H1 (cell line): ENCODE data around the gene AIDA. TPM values are rescaled to one million over a fixed set of nuclear protein-coding genes. Genes with fewer than 3 reads are reported as not detected.

Experiments used
- CTCF ChIA-PET: fragments of 300-600 bp; sonication (Branson Sonifier 250); formaldehyde crosslinking; loops from one replicate; lab custom pipeline; 2021; ENCODE audit not compliant: partially characterized antibody; lab: Charles Lee
- POLR2A ChIA-PET: fragments of 300-600 bp; sonication (Branson Sonifier 250); formaldehyde crosslinking; loops from one replicate; lab custom pipeline; 2021; ENCODE audit warnings: inconsistent platforms; ENCODE audit not compliant: partially characterized antibody; lab: Charles Lee
- DNase-seq, 2 experiments: peaks; one replicate each; pipeline versions ENCODE4 v3.0.0 to v3.0.0-alpha.2; 2010 to 2022; ENCODE audit warnings: low spot score in 2 of 2, low read depth in 1 of 2, mixed read lengths in 1 of 2
- FAIRE-seq: peaks from 2 replicates; lab custom pipeline; 2011; peaks lifted over from hg19 to GRCh38; lab: Jason Lieb, UNC
- H2AFZ ChIP-seq: 2 replicates; pipeline ENCODE4 v1.8.1; 2012; ENCODE audit warnings: low read length, inconsistent platforms
- H2AK5ac ChIP-seq: 2 replicates; pipeline ENCODE4 v1.6.1; 2013; ENCODE audit warnings: low read depth, low read length
- H2BK120ac ChIP-seq: replicated peaks from 2 replicates; pipeline ENCODE3; 2013; ENCODE audit warnings: low read depth, low read length, inconsistent platforms
- H2BK12ac ChIP-seq: 2 replicates; pipeline ENCODE4 v1.6.1; 2013; ENCODE audit warnings: low read depth, low read length
- H2BK15ac ChIP-seq: 2 replicates; pipeline ENCODE4 v1.6.1; 2013; ENCODE audit warnings: low read length
- H2BK20ac ChIP-seq: 2 replicates; pipeline ENCODE4 v1.6.1; 2013; ENCODE audit warnings: low read length
- H2BK5ac ChIP-seq: 2 replicates; pipeline ENCODE4 v1.6.1; 2013; ENCODE audit warnings: low read depth, low read length
- H3K14ac ChIP-seq: 2 replicates; pipeline ENCODE4 v1.6.1; 2013; ENCODE audit warnings: inconsistent platforms; ENCODE audit not compliant: insufficient read length
- H3K18ac ChIP-seq: 2 replicates; pipeline ENCODE4 v1.6.1; 2013; ENCODE audit warnings: low read length; ENCODE audit errors: extremely low read depth
- H3K23ac ChIP-seq: 2 replicates; pipeline ENCODE4 v1.6.1; 2013; ENCODE audit warnings: inconsistent platforms; ENCODE audit not compliant: insufficient read length
- H3K23me2 ChIP-seq: 2 replicates; pipeline ENCODE4 v1.6.1; 2013; ENCODE audit warnings: low read depth, low read length
- H3K27ac ChIP-seq: 2 replicates; pipeline ENCODE4 v1.6.1; 2011; ENCODE audit warnings: low read depth, low read length, inconsistent platforms
- H3K27me3 ChIP-seq, 4 experiments: replicated peaks in 1 of 4; 1 replicate in 1 of 4; 2 replicates in 3 of 4; pipeline versions ENCODE4 v1.6.1 to v1.8.1; 2011 to 2013; ENCODE audit warnings: low read length in 3 of 4, mild to moderate bottlenecking in 3 of 4, inconsistent platforms in 2 of 4, mixed read lengths in 2 of 4, moderate library complexity in 1 of 4; ENCODE audit not compliant: control insufficient read depth in 3 of 4, insufficient read depth in 3 of 4; ENCODE audit errors: extremely low read depth in 1 of 4
- H3K36me3 ChIP-seq, 4 experiments: 2 replicates each; pipeline versions ENCODE4 v1.6.1 to v1.8.1; 2011 to 2013; ENCODE audit warnings: mild to moderate bottlenecking in 4 of 4, low read length in 3 of 4, moderate library complexity in 2 of 4, control low read depth in 1 of 4, inconsistent platforms in 1 of 4; ENCODE audit not compliant: insufficient read depth in 4 of 4, control insufficient read depth in 2 of 4
- H3K4ac ChIP-seq: replicated peaks from 2 replicates; pipeline ENCODE3; 2013; ENCODE audit warnings: low read length, low read depth, mixed read lengths, inconsistent platforms; ENCODE audit not compliant: insufficient read length
- H3K4me1 ChIP-seq, 4 experiments: replicated peaks in 1 of 4; 1 replicate in 1 of 4; 2 replicates in 3 of 4; pipeline versions ENCODE4 v1.6.1 to v1.8.1; 2011 to 2013; ENCODE audit warnings: low read length in 3 of 4, inconsistent platforms in 2 of 4, mixed read lengths in 1 of 4; ENCODE audit not compliant: insufficient read depth in 4 of 4, control insufficient read depth in 3 of 4
- H3K4me2 ChIP-seq, 2 experiments: 2 replicates each; pipeline versions ENCODE4 v1.6.1 to v1.8.1; 2011 to 2013; ENCODE audit warnings: low read depth in 2 of 2, low read length in 2 of 2, control low read depth in 1 of 2, inconsistent platforms in 1 of 2, mild to moderate bottlenecking in 1 of 2; ENCODE audit not compliant: insufficient read depth in 1 of 2
- H3K4me3 ChIP-seq, 4 experiments: fragments of 200-600, 300-600 bp in 1 of 4; sonication (generic), shearing (Covaris generic), sonication (Bioruptor Twin) in 1 of 4; 2 replicates each; pipeline versions ENCODE4 v1.5.1 to v1.8.1; 2011 to 2016; ENCODE audit warnings: low read length in 4 of 4, low read depth in 3 of 4, control low read depth in 2 of 4, inconsistent platforms in 2 of 4, mild to moderate bottlenecking in 2 of 4, mixed read lengths in 1 of 4, moderate library complexity in 1 of 4; ENCODE audit not compliant: insufficient read depth in 2 of 4; ENCODE audit errors: extremely low read depth in 1 of 4
- H3K56ac ChIP-seq: replicated peaks from 2 replicates; pipeline ENCODE3; 2013; ENCODE audit warnings: low read depth, mild to moderate bottlenecking, mixed read lengths, low read length, inconsistent platforms; ENCODE audit not compliant: insufficient read length
- H3K79me1 ChIP-seq: 2 replicates; pipeline ENCODE4 v1.6.1; 2013; ENCODE audit warnings: low read depth, low read length, control low read depth
- H3K79me2 ChIP-seq, 2 experiments: 2 replicates each; pipeline versions ENCODE4 v1.6.1 to v1.8.1; 2012 to 2013; ENCODE audit warnings: low read length in 2 of 2, mild to moderate bottlenecking in 2 of 2, inconsistent platforms in 1 of 2; ENCODE audit not compliant: insufficient read depth in 2 of 2, control insufficient read depth in 1 of 2
- H3K9ac ChIP-seq, 4 experiments: replicated peaks in 1 of 4; 1 replicate in 1 of 4; 2 replicates in 3 of 4; pipeline versions ENCODE4 v1.6.1 to v1.8.1; 2011 to 2013; ENCODE audit warnings: low read depth in 3 of 4, low read length in 3 of 4, control low read depth in 2 of 4, mild to moderate bottlenecking in 2 of 4, moderate library complexity in 2 of 4, inconsistent platforms in 1 of 4; ENCODE audit errors: extremely low read depth in 1 of 4
- H3K9me3 ChIP-seq, 2 experiments: 2 replicates each; pipeline versions ENCODE4 v1.6.1 to v1.8.1; 2012 to 2013; ENCODE audit warnings: mild to moderate bottlenecking in 2 of 2, moderate library complexity in 2 of 2, control low read depth in 1 of 2, inconsistent platforms in 1 of 2, low read depth in 1 of 2, low read length in 1 of 2, mixed read lengths in 1 of 2; ENCODE audit not compliant: insufficient read depth in 2 of 2
- H4K20me1 ChIP-seq, 2 experiments: replicated peaks in 1 of 2; 2 replicates each; pipeline versions ENCODE3 to v1.8.1; 2011 to 2013; ENCODE audit warnings: inconsistent platforms in 2 of 2, low read length in 2 of 2, mild to moderate bottlenecking in 1 of 2; ENCODE audit not compliant: insufficient read depth in 2 of 2, control insufficient read depth in 1 of 2
- H4K5ac ChIP-seq: 2 replicates; pipeline ENCODE4 v1.6.1; 2013; ENCODE audit warnings: low read length, low read depth, mixed read lengths, inconsistent platforms; ENCODE audit not compliant: insufficient read length
- H4K8ac ChIP-seq: 2 replicates; pipeline ENCODE4 v1.8.0; 2013; ENCODE audit warnings: mild to moderate bottlenecking, moderate library complexity, low read length, inconsistent platforms; ENCODE audit not compliant: insufficient read depth; ENCODE audit errors: extremely low read depth
- H4K91ac ChIP-seq: replicated peaks from 2 replicates; pipeline ENCODE3; 2013; ENCODE audit warnings: low read length, mixed read lengths, inconsistent platforms; ENCODE audit not compliant: insufficient read length
- BACH1 ChIP-seq: IDR thresholded peaks from 2 replicates; pipeline ENCODE4 v1.6.1; 2012; ENCODE audit warnings: low read length, improper control_type of control experiment
- JUND ChIP-seq: IDR thresholded peaks from 2 replicates; pipeline ENCODE4 v1.6.1; 2011; ENCODE audit warnings: mild to moderate bottlenecking, improper control_type of control experiment, low read length
- NANOG ChIP-seq: IDR thresholded peaks from 2 replicates; pipeline ENCODE4 v1.6.1; 2011; ENCODE audit warnings: low read length, low read depth, mild to moderate bottlenecking, inconsistent platforms; ENCODE audit not compliant: insufficient read depth, poor library complexity, severe bottlenecking
- PHF8 ChIP-seq: fragments of 200-600 bp; sonication (generic); conservative IDR thresholded peaks from 2 replicates; pipeline ENCODE4 v1.7.1; 2012; ENCODE audit warnings: low read depth, mild to moderate bottlenecking, inconsistent platforms, low read length, moderate library complexity
- RAD21 ChIP-seq, 2 experiments: IDR thresholded peaks in 1 of 2; conservative IDR thresholded peaks in 1 of 2; 2 replicates each; pipeline ENCODE4 v1.6.1; 2011; ENCODE audit warnings: low read depth in 2 of 2, low read length in 2 of 2, improper control_type of control experiment in 1 of 2, inconsistent platforms in 1 of 2, mild to moderate bottlenecking in 1 of 2, moderate library complexity in 1 of 2
- RBBP5 ChIP-seq: IDR thresholded peaks from 2 replicates; pipeline ENCODE4 v1.7.1; 2012; ENCODE audit warnings: low read depth, mild to moderate bottlenecking, inconsistent platforms, low read length, moderate library complexity, borderline replicate concordance
- SIN3A ChIP-seq, 2 experiments: IDR thresholded peaks in 1 of 2; conservative IDR thresholded peaks in 1 of 2; 2 replicates each; pipeline ENCODE4 v1.6.1; 2011 to 2012; ENCODE audit warnings: low read length in 2 of 2, improper control_type of control experiment in 1 of 2, low read depth in 1 of 2, mild to moderate bottlenecking in 1 of 2
- SRF ChIP-seq: IDR thresholded peaks from 2 replicates; pipeline ENCODE4 v1.6.1; 2011; ENCODE audit warnings: mild to moderate bottlenecking, low read depth, low read length, moderate library complexity
- SUZ12 ChIP-seq: fragments of 200-600 bp; sonication (generic); IDR thresholded peaks from 2 replicates; pipeline ENCODE4 v1.6.1; 2012; ENCODE audit warnings: mild to moderate bottlenecking, inconsistent platforms, low read length, moderate library complexity, mixed read lengths
- TAF7 ChIP-seq: optimal IDR thresholded peaks from 2 replicates; pipeline ENCODE3; 2011; ENCODE audit warnings: low read depth, mild to moderate bottlenecking, inconsistent platforms, low read length, moderate library complexity, borderline replicate concordance
- TCF12 ChIP-seq: IDR thresholded peaks from 2 replicates; pipeline ENCODE4 v1.6.1; 2011; ENCODE audit warnings: low read depth, mild to moderate bottlenecking, low read length
- WGBS, 2 experiments: shearing (Covaris generic) in 1 of 2; methylation state at CpG; one replicate each; pipeline versions ENCODE4 v1.1.6 to v1.1.7; 2013 to 2015; ENCODE audit warnings: low lambda C conversion rate in 2 of 2, mixed read lengths in 2 of 2, inconsistent platforms in 1 of 2, low coverage in 1 of 2, missing lambda C conversion rate in 1 of 2; ENCODE audit not compliant: insufficient replicate concordance in 2 of 2, insufficient coverage in 1 of 2, insufficient read length in 1 of 2; ENCODE audit errors: extremely low coverage in 1 of 2, missing lambda C conversion rate in 1 of 2; 5-methylcytosine and 5-hydroxymethylcytosine counted together
- polyA plus RNA-seq, 7 experiments: library from polyadenylated mRNA; depleted of rRNA in 3 of 7; stranded (reverse) in 5 of 7; unstranded in 2 of 7; fragments of >200 nt in 5 of 7; fragments of 200-250 nt in 2 of 7; gene quantifications; 1 replicate in 5 of 7; 2 replicates in 1 of 7; 4 replicates in 1 of 7; pipeline versions ENCODE4 v1.2.1 to v1.2.3, GENCODE V29; 2011 to 2013; ENCODE audit warnings: missing spikeins in 2 of 7, mixed read lengths in 2 of 7
- total RNA-seq: library from RNA; stranded (reverse); fragmentation: NEBNext Ultra II Directional; extraction: Animal tissue kit (Norgen Biotek cat#: 25700); gene quantifications from 2 replicates; pipeline ENCODE4 v1.2.1, GENCODE V29; 2021
- TF ChIP-seq, protein P1 (sequence below): IDR thresholded peaks from 2 replicates; pipeline ENCODE4 v1.6.1; 2011; ENCODE audit warnings: low read length, improper control_type of control experiment

AIDA gene
- total and polyA plus RNA-seq, 2 of the 8 experiments (the other 6 are each of a cell fraction or from before 2014, with no cell fraction given) = 52.5 to 103 TPM

DNA sequence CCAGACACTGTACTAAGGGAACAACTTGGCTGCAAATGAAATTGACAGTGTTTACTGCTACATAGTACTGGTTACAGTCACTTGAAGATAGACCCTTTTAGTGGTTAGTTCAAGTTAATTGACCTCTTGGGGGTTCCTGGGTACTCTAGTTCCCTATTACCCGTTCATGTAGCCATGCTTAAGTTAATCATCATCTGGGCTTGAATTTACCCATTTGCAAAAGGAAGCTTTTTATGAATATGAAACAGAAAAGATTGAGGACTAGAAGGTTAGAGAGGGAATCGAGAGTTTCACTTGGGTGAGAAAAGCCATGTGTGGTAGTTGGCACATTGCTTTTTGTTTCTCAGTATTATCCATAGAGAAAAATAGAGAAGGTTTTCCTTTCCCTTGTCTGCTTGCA lies 91.7 kb downstream of the AIDA start:
- Histone ChIP-seq H2AFZ (no peak overlapping the region), H3K4ac (no peak overlapping the region), H3K56ac (no peak overlapping the region), H3K27me3 (no peaks in the 10 kb centered on the region), H4K91ac (no peak overlapping the region), H2BK12ac (no peak overlapping the region), H4K20me1 (peaks cover 2 to 7% of the 10 kb centered on the region in 2 experiments), H3K23me2 (peaks cover 11% of the 10 kb centered on the region), H4K8ac (no peak overlapping the region), H3K4me2 (no peak overlapping the region), H3K4me1 (peaks cover 0 to 4% (median 1%) of the 10 kb centered on the region in 4 experiments; a peak in 3 of 7 replicates), H3K9ac (no peak overlapping the region), H2BK15ac (no peak overlapping the region), H4K5ac (no peak overlapping the region), H3K36me3 (peaks cover 0 to 26% (median 18%) of the 10 kb centered on the region in 4 experiments; a peak in 7 of 8 replicates), H3K14ac (no peak overlapping the region), H2AK5ac (no peak overlapping the region), H2BK120ac (no peak overlapping the region), H2BK5ac (no peak overlapping the region), H3K79me2 (peaks cover 0 to 32% of the 10 kb centered on the region in 2 experiments; a peak in 3 of 4 replicates), H2BK20ac (no peak overlapping the region), H3K9me3 (no peaks in the 10 kb centered on the region), H3K18ac (no peak overlapping the region), H3K23ac (no peak overlapping the region), H3K4me3 (no peak overlapping the region), H3K27ac (no peak overlapping the region), H3K79me1 (peaks cover 6% of the 10 kb centered on the region)
- ChIA-PET POLR2A (no interaction called here), CTCF (interaction anchor here (1.1 to 3.7 kb wide), 4 partner anchors 8 to 156 kb away, joined by 3 to 19 read pairs (median 4); no protein-coding TSS in a partner anchor)
- DNase-seq = no peak
- no peak for FAIRE-seq
- 87% methylated on average over 2 of the region's 2 CpGs; no CpG with 5 or more reads in 1 of the 2 experiments for whole genome bisulfite sequencing, 2 experiments
- TF ChIP-seq BACH1 (no peak), SRF (no peak), RBBP5 (no peak), JUND (no peak), SIN3A (conservative IDR thresholded peaks at IDR 0.05 in 1 of 2, IDR thresholded peaks at IDR 0.05 in 1 of 2; ENCODE audit: low read depth in 1 of 2, low read length in 2 of 2) (no peak), PHF8 (no peak), RAD21 (IDR thresholded peaks at IDR 0.05 in 1 of 2, conservative IDR thresholded peaks at IDR 0.05 in 1 of 2; ENCODE audit: low read depth in 2 of 2, low read length in 2 of 2) (no peak), SUZ12 (no peak), TCF12 (no peak), TAF7 (no peak), NANOG (no peak)
- TF ChIP-seq, protein P1, sequence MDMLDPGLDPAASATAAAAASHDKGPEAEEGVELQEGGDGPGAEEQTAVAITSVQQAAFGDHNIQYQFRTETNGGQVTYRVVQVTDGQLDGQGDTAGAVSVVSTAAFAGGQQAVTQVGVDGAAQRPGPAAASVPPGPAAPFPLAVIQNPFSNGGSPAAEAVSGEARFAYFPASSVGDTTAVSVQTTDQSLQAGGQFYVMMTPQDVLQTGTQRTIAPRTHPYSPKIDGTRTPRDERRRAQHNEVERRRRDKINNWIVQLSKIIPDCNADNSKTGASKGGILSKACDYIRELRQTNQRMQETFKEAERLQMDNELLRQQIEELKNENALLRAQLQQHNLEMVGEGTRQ = no peak
